ENCODE results near the gene PARPBP.
"Not testable (repeated sequence)": the region's sequence is repeated elsewhere in the genome, so short reads cannot be mapped to it uniquely, and the experiment has no call there.

Gene PARPBP

DNA sequence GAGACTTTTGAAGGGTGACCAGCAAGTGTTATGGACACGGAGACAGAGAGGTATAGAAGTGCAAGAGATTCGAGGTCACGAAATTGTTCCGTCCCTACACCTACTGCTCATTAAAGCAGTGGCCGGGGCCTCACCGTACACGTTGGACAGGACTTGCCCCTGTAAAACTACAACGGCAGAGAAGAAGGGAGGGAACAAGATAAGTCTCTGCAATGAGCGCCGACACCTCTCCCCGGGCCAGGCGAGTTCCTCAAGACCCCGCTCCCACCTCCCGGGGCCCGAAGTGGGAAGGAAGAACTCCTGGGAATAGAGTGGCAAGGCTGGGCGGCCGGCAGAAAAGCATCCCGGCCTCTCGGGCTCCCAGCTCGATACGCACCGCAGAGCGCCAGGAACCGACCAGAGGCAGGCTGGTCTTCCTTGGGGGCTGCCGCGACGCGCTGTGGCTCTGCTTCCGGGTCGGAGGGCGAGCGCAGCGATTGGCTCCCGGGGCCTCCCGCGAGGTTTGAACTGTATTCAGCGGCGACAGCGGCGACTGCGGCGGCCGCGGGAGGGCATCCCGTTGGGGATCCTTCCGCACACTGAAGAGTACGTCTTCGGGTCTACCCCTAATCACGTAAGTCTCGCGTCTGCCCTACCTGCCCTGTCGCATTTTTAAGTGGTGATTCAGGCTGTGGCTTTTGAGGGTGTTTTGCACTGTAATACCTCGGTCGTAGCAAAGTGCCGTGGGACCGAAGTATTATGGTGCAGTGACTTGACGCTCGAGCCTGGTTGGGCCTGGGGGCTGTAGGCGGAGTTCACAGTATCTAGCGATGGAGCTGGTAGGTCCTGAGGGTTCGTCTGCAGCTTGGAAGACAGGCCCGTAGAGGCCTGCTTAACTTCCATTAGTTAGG is at the start of gene PARPBP, which contains the start of gene NUP37:
Gene PARPBP, plus strand, starts transcription at position 510 of the 890 bp plus-strand sequence. CDS start 3,706 bp downstream, outside the sequence.
Gene NUP37, minus strand, starts transcription at position 441 of the 890 bp plus-strand sequence. CDS start 1,596 bp downstream, outside the sequence.
- peak; percentile 96 for DNase-seq
- in situ Hi-C loops (cut with HindIII; ENCODE audit: low pct_ligation_motif_present, low pct_unique_long_range_greater_than_20kb, low sequenced_read_pairs), result no loop called here

GRCh38 chr12:102072092-102072491 is 47.9 kb upstream of the PARPBP start:
- DNase-seq; in situ Hi-C loops (cut with HindIII; ENCODE audit: low pct_ligation_motif_present, low pct_unique_long_range_greater_than_20kb, low sequenced_read_pairs): not testable (repeated sequence)

GRCh38 chr12:102080842-102081241 is 39.1 kb upstream of the PARPBP start:
- in situ Hi-C loops (cut with HindIII; ENCODE audit: low pct_ligation_motif_present, low pct_unique_long_range_greater_than_20kb, low sequenced_read_pairs), result no loop called here
- no peak for DNase-seq

DNA sequence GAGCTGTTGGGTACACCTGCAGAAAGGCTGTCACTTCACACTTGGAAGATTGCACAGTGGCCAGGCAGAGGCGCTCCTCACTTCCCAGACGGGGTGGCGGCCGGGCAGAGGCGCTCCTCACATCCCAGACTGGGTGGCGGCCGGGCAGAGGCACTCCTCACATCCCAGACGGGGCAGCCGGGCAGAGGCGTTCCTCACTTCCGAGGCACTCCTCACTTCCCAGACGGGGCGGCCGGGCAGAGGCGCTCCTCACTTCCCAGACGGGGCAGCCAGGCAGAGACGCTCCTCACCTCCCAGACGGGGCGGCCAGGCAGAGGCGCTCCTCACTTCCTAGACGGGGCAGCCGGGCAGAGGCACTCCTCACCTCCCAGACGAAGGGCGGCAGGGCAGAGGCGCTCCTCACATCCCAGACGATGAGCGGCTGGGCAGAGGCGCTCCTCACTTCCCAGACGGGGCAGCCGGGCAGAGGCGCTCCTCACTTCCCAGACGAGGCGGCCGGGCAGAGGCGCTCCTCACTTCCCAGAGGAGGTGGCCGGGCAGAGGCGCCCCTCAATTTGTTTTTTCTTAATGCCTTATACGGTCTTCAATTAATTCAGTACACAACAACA is 30.7 kb upstream of the PARPBP start:
- DNase-seq; in situ Hi-C loops (cut with HindIII; ENCODE audit: low pct_ligation_motif_present, low pct_unique_long_range_greater_than_20kb, low sequenced_read_pairs): not testable (repeated sequence)

DNA sequence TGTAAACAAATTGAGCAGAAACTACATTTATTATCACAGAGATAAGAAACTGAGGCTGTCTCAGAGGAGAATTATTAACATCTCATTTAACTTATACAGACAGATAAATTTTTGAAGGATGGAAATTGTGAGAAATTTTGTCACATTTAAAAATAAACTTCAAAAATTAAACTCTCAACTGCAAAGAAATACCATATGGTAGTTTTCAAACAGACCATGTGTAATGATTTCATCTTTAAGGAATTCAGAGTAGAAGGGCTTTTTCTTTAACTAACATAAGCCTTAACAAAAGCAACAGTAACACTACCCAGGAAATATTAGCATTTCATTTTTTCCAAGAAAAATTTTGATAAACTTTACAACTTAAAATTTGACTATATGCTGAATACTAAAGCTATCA is 26.7 kb upstream of the PARPBP start:
- in situ Hi-C loops (cut with HindIII; ENCODE audit: low pct_ligation_motif_present, low pct_unique_long_range_greater_than_20kb, low sequenced_read_pairs), result no loop called here

DNA sequence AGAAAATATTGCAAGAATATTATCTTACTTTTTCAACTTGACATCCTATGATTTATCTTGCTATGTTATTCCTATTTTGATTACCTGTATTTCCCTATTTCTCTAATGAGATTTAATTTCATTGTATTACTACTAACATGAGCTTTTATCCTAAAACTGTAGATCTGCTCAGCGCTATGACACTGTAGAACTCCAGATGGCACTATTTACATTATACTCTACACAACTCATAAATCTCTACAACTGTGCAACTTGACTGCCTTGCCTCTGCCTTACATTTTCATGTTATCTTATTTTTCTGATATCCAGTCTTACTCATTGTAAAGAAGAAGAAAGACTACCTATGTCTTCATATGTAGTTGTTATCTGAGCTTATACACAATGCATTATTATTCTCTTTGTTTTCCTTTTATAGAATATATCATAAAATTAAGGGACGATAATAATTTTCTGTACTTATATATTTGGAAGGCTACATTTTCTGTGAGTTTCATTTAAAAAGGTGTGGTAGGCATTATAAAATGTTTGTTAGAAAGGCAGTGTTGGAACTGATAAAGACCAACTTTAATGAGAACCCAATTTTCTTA is 24.2 kb upstream of the PARPBP start:
- in situ Hi-C loops (cut with HindIII; ENCODE audit: low pct_ligation_motif_present, low pct_unique_long_range_greater_than_20kb, low sequenced_read_pairs), result no loop called here
- DNase-seq, result peak; percentile 60

More for the DNA sequence above, 26.7 kb upstream of the PARPBP start:
- DNase-seq, result no peak

DNA sequence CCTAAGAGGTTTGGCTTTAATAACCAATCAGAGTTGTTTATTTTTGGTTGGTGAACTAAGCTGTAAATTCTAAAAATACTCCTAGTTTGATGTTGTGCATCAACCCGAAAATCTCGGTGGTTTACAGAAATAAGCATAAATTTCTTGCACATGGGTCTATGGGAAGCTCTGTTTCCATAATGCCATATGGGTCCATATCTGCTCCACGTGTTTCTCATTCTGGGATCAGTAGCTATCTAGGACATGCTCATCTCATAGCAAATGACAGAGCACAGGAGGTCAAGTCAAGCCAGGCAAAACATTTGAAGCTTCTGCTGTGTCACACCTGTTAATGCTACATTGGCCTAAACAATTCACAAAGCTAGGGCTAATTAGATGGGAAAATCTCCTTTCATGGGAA is 23.1 kb upstream of the PARPBP start:
- in situ Hi-C loops (cut with HindIII; ENCODE audit: low pct_ligation_motif_present, low pct_unique_long_range_greater_than_20kb, low sequenced_read_pairs), result no loop called here

DNA sequence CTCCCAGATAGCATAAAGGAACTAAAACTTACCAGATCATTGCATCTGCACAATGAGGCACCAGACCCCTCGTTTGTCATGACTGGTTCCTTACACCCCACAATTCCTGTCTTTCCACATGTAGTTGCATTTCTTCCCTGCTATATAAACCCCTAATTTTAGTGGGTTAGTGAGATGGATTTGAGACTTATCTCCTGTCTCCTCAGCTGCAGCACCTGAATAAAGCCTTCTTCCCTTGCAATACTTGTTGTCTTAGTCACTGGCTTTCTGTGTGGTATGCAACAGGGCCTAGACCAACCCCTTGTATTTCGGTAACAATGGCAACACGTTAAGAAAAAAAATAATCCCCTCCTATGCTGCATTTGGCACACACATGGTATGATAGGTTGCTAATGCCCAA is 13.1 kb upstream of the PARPBP start:
- in situ Hi-C loops (cut with HindIII; ENCODE audit: low pct_ligation_motif_present, low pct_unique_long_range_greater_than_20kb, low sequenced_read_pairs), result no loop called here
- DNase-seq, result no peak

More for the DNA sequence above, 23.1 kb upstream of the PARPBP start:
- DNase-seq, result no peak

GRCh38 chr12:102107970-102108369 is 12.0 kb upstream of the PARPBP start:
- in situ Hi-C loops (cut with HindIII; ENCODE audit: low pct_ligation_motif_present, low pct_unique_long_range_greater_than_20kb, low sequenced_read_pairs), result no loop called here
- DNase-seq, result no peak

DNA sequence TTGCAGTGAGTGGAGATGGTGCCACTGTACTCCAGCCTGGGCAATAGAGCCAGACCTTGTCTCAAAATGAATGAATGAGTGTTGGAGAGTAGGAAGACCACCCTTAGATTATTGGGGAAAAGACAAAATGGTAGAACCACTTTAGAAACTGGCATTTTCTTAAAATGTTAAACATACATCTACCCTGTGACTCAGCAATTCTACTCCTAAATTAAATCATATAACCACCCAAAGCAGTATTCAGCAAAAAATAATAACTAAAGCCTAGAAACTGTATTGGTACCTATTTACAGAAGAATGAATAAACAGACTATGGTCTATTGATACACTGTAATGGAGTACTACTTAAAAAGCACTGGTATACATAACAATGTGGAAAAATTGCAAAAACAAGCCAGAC is 9.2 kb upstream of the PARPBP start:
- no peak for DNase-seq
- in situ Hi-C loops (cut with HindIII; ENCODE audit: low pct_ligation_motif_present, low pct_unique_long_range_greater_than_20kb, low sequenced_read_pairs), result no loop called here

GRCh38 chr12:102114212-102114611 is 5.8 kb upstream of the PARPBP start:
- no peak for DNase-seq
- in situ Hi-C loops (cut with HindIII; ENCODE audit: low pct_ligation_motif_present, low pct_unique_long_range_greater_than_20kb, low sequenced_read_pairs), result no loop called here

DNA sequence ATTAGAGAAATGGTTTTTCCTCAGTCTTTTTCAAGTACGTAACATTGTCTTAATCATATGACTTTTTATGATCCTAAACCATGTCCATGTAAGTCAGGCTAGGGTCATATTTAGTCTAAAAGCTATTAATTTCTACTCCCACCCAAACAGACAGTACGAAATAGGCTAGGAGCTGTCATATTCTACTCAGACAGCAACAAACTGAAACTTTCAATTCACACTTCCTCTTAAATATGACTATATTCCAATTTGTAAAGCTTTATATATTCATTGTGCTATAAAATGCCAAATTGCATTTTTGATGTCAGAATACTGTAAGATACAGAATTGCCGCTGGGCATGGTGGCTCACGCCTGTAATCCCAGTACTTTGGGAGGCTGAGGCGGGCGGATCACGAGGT is 3.6 kb upstream of the PARPBP start:
- in situ Hi-C loops (cut with HindIII; ENCODE audit: low pct_ligation_motif_present, low pct_unique_long_range_greater_than_20kb, low sequenced_read_pairs), result no loop called here
- DNase-seq, result no peak

DNA sequence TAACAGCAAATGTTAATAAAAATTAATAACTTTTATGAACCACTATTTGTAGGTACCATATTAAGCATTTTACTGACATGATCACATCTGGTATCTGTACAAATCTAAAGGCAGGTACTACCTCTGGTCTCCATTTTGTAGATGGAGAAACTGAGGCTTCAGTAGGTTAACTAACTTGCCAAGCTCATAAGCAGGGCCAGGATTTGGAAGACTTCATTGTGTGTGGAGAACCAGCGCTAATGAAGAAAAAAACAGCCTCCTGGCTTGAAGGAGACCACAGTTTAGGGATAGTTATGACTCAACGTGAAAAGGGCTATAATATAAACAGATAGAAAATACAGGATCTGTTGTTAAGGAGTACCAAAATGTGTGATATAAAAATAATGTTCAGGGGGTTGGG is 1.1 kb upstream of the PARPBP start:
- in situ Hi-C loops (cut with HindIII; ENCODE audit: low pct_ligation_motif_present, low pct_unique_long_range_greater_than_20kb, low sequenced_read_pairs), result no loop called here
- no peak for DNase-seq

DNA sequence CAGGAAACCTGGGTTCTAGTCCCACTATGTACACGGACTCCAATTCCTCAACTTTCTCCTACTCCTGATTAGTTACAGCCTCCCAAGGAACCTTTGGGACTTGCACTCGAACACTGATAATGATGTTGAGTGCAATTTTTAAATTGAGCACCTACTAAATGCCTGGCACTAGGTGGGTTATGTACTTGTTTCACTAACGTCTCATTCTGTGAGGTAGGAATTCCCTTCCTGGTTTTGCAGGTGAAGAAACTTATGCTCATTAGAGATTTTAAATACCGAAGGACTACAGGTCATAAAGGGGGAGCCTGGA is 536 bp downstream of the PARPBP start:
- in situ Hi-C loops (cut with HindIII; ENCODE audit: low pct_ligation_motif_present, low pct_unique_long_range_greater_than_20kb, low sequenced_read_pairs), result no loop called here
- DNase-seq, result no peak

GRCh38 chr12:102120886-102121285 is 903 bp downstream of the PARPBP start:
- DNase-seq, result peak; percentile 75
- in situ Hi-C loops (cut with HindIII; ENCODE audit: low pct_ligation_motif_present, low pct_unique_long_range_greater_than_20kb, low sequenced_read_pairs), result no loop called here

GRCh38 chr12:102121328-102121727 is 1.3 kb downstream of the PARPBP start:
- in situ Hi-C loops (cut with HindIII; ENCODE audit: low pct_ligation_motif_present, low pct_unique_long_range_greater_than_20kb, low sequenced_read_pairs); DNase-seq: not testable (repeated sequence)

DNA sequence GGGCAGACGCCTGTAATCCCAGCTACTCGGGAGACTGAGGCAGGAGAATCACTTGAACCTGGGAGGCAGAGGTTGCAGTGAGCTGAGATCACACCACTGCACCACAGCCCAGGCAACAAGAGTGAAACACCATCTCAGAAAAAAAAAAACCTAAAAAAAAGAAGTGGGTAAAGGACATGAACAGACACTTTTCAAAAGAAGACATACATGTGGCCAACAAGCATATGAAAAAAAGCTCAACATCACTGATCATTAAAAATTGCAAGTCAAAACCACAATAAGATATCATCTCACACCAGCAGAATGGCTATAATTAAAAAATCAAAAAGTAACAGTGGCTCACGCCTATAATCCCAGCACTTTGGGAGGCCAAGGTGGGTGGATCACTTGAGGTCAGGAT is 10.7 kb downstream of the PARPBP start:
- DNase-seq; in situ Hi-C loops (cut with HindIII; ENCODE audit: low pct_ligation_motif_present, low pct_unique_long_range_greater_than_20kb, low sequenced_read_pairs): not testable (repeated sequence)

GRCh38 chr12:102131442-102131841 is 11.5 kb downstream of the PARPBP start:
- DNase-seq; in situ Hi-C loops (cut with HindIII; ENCODE audit: low pct_ligation_motif_present, low pct_unique_long_range_greater_than_20kb, low sequenced_read_pairs): not testable (repeated sequence)

DNA sequence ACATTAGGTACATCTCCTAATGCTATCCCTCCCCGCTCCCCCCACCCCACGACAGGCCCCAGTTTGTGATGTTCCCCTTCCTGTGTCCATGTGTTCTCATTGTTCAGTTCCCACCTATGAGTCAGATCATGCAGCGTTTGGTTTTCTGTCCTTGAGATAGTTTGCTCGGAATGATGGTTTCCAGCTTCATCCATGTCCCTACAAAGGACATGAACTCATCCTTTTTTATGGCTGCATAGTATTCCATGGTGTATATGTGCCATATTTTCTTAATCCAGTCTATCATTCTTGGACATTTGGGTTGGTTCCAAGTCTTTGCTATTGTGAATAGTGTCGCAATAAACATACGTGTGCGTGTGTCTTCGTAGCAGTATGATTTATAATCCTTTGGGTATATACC is 17.6 kb downstream of the PARPBP start:
- in situ Hi-C loops (cut with HindIII; ENCODE audit: low pct_ligation_motif_present, low pct_unique_long_range_greater_than_20kb, low sequenced_read_pairs); DNase-seq: not testable (repeated sequence)
